Esophagus (tissue), 2 donors: ENCODE data around the gene PTGDR. TPM values are rescaled to one million over a fixed set of nuclear protein-coding genes. Genes with fewer than 3 reads are reported as not detected.
A peak's percentile ranks its signal among the peaks of the same experiment; 100 is the strongest.

Experiments
- H3K27ac ChIP-seq, 2 donors: one replicate each; pipeline ENCODE4 v1.5.1; 2013; ENCODE audit warnings: low read depth in 2 of 2, mild to moderate bottlenecking in 2 of 2, inconsistent platforms in 1 of 2, low read length in 1 of 2, moderate library complexity in 1 of 2
- H3K27me3 ChIP-seq, 2 donors: one replicate each; pipeline ENCODE4 v1.6.1; 2013; ENCODE audit warnings: low read length in 2 of 2, control low read depth in 1 of 2, mild to moderate bottlenecking in 1 of 2; ENCODE audit not compliant: insufficient read depth in 2 of 2, control insufficient read depth in 1 of 2
- H3K36me3 ChIP-seq, 2 donors: one replicate each; pipeline ENCODE4 v1.6.1; 2013; ENCODE audit warnings: low read length in 1 of 2; ENCODE audit not compliant: control insufficient read depth in 2 of 2, insufficient read depth in 2 of 2
- H3K4me1 ChIP-seq, 2 donors: one replicate each; pipeline ENCODE4 v1.6.1; 2013; ENCODE audit warnings: low read length in 1 of 2; ENCODE audit not compliant: control insufficient read depth in 2 of 2, insufficient read depth in 2 of 2
- H3K4me3 ChIP-seq, 2 donors: one replicate each; pipeline ENCODE4 v1.5.1; 2013; ENCODE audit warnings: low read length in 2 of 2, mild to moderate bottlenecking in 2 of 2, low read depth in 1 of 2, moderate library complexity in 1 of 2
- H3K9me3 ChIP-seq, 2 donors: one replicate each; pipeline ENCODE4 v1.6.1; 2013; ENCODE audit warnings: mild to moderate bottlenecking in 2 of 2, low read depth in 1 of 2, low read length in 1 of 2, moderate library complexity in 1 of 2; ENCODE audit not compliant: control insufficient read depth in 2 of 2, insufficient read depth in 1 of 2
- WGBS, 2 donors: extraction: QIAGEN DNeasy Blood & Tissue Kit; methylation state at CpG; one replicate each; pipeline ENCODE4 v1.1.7; 2013; 5-methylcytosine and 5-hydroxymethylcytosine counted together
- polyA plus RNA-seq, 2 donors: library from polyadenylated mRNA; stranded (reverse); fragments of 200-250 nt; gene quantifications; one replicate each; pipeline ENCODE4 v1.2.3, GENCODE V29; 2013
- donor health status: healthy with polysubstance abuse.
- donor health status: Bipolar disorder and iron deficiency.

Gene PTGDR
- polyA plus RNA-seq, 2 donors, result 0.07 to 0.08 TPM

DNA sequence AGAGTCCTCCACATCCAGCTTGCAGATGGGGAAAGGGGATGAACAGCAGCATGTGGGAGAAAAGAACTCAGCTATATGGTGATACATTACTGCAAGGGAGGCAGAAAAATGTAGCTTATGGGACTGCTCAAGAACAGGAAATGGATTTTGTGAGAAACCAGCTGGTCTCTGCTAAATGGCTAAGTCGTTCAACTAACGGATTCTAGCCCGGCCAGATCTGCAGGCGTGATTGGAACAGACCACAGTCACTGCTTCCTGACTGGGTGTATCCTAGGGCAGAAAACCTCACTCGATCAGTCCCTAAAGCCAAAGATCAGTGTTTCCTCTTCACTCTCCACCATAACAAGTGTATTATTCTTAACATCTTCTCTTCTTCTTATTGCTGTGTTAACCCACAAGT lies 8.1 kb upstream of the PTGDR start:
- no peaks in the 10 kb centered on the region for H3K9me3 ChIP-seq
- no peaks in the 10 kb centered on the region for H3K36me3 ChIP-seq
- H3K27me3 ChIP-seq, result no peaks in the 10 kb centered on the region
- no peak overlapping the region for H3K4me3 ChIP-seq
- 37 to 40% methylated on average over 5 of the region's 5 CpGs for WGBS, 2 donors
- H3K4me1 ChIP-seq, result no peaks in the 10 kb centered on the region
- H3K27ac ChIP-seq, result no peak overlapping the region

DNA sequence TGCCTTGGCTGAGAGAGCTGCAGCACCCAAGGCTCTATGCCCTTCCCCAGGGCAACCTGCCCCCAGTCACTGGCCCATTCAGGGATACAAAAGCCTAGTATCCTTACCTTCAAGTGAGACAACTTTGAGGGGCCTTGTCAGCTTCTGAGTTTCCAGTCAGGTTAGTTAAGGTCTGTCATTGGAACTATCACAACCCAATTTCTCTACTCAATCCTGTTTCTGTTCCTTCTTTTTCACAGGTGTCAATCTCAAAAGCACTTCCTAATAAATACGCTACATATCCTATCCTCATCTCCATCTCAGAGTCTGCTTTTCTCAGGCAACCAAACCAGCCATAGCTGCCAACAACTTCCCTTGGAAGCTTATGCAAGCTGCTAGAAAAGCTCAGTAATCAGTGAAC lies 4.9 kb upstream of the PTGDR start:
- Histone ChIP-seq H3K9me3 (no peaks in the 10 kb centered on the region), H3K27ac (no peak overlapping the region), H3K36me3 (no peaks in the 10 kb centered on the region), H3K4me1 (no peaks in the 10 kb centered on the region), H3K4me3 (no peak overlapping the region), H3K27me3 (no peaks in the 10 kb centered on the region)
- 82 to 83% methylated on average over 1 of the region's 1 CpG for WGBS, 2 donors

DNA sequence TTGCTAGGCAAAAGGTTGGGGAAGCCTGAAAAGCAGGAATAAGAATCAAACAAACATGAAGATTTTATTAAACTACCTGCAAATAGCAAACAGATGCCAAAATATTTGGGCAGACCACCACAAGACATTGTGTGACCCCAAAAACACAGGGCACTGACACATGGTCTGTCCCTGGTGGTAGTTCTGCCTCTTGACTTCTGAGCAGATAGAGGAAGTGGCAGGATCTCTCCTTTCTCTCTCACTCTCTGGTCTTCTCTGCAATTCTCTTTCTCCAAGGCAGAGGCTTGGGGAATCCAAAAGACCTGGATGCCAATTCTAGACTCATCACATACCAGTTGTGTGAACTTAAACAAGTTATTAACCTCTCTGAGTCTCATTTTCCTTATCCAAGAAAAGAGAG lies 4.3 kb upstream of the PTGDR start:
- Histone ChIP-seq H3K9me3 (no peaks in the 10 kb centered on the region), H3K4me1 (peaks cover 0 to 5% of the 10 kb centered on the region in 2 donors), H3K27me3 (peaks cover 3% of the 10 kb centered on the region in 2 donors), H3K4me3 (no peak overlapping the region), H3K27ac (no peak overlapping the region), H3K36me3 (no peaks in the 10 kb centered on the region)

DNA sequence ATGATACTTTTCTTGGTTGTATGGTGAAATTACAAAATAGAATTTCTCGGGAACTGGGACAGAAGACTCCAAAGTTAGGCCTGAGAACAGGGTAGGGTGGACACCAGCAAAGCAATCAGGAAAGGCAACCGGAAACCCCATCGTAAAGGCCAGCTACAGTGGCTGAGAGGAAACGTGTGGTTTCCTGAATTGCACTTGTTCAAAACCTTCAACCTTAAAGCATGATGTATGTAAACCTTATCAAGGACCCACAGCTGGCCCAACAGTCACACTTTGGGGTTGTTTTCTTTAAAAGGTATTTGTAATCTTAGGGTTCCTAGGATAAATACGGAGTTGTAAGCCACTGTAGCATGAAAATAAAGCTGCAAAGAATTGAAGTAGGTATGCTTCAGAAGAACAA lies 2.2 kb upstream of the PTGDR start:
- 54 to 71% methylated on average over 5 of the region's 5 CpGs for WGBS, 2 donors
- Histone ChIP-seq H3K36me3 (no peaks in the 10 kb centered on the region), H3K4me1 (peaks cover 0 to 9% of the 10 kb centered on the region in 2 donors), H3K27me3 (peaks cover 9 to 11% of the 10 kb centered on the region in 2 donors), H3K4me3 (no peak overlapping the region), H3K27ac (no peak overlapping the region), H3K9me3 (peaks cover 0 to 3% of the 10 kb centered on the region in 2 donors)

DNA sequence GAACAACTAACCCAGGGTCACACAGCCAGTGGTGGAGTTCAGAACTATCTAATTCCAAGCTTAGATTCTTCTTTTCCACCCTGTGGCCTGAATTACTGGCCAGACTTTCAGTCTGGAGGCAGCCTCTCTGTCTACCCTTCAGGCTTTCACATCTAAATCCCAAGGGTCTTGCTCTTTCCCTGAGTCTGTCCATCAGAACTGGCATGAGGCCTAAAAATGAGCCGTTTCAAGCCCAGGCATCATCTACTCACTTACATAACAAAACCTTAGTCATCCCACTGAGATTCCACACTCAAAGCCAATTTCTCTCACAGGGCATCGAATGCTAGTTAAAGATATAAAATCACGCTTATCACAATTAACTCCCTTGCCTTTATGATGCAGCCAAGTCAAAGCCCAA lies 1.3 kb upstream of the PTGDR start:
- no peak overlapping the region for H3K27ac ChIP-seq
- peaks cover 9 to 11% of the 10 kb centered on the region in 2 donors for H3K27me3 ChIP-seq
- H3K4me1 ChIP-seq, result peaks cover 0 to 9% of the 10 kb centered on the region in 2 donors
- WGBS, 2 donors, result 35 to 52% methylated on average over 3 of the region's 3 CpGs
- H3K4me3 ChIP-seq, result no peak overlapping the region
- peaks cover 0 to 3% of the 10 kb centered on the region in 2 donors for H3K9me3 ChIP-seq
- H3K36me3 ChIP-seq, result no peaks in the 10 kb centered on the region

DNA sequence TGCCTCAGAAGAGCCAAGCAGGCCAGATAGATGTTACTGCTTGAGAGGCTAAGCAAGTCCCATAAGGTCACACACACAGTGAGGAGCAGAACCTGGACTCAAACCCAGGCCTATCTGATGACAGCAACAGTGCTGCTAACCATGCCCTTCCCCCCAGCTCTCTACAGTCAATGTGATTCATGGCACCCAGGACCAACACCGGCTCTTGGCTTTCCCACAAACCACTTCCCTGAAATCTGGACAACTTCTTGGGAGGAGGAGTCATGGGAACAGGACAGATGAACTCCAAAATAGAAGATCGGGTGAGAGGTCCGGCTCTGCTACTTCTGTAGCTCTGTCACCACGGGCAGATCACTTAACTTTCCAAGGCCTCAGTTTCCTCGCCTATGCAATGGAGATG lies 716 bp upstream of the PTGDR start:
- Histone ChIP-seq H3K27me3 (peaks cover 9 to 11% of the 10 kb centered on the region in 2 donors), H3K4me1 (peaks cover 0 to 9% of the 10 kb centered on the region in 2 donors), H3K27ac (no peak overlapping the region), H3K4me3 (no peak overlapping the region), H3K9me3 (peaks cover 0 to 3% of the 10 kb centered on the region in 2 donors), H3K36me3 (no peaks in the 10 kb centered on the region)
- 78 to 81% methylated on average over 5 of the region's 5 CpGs for WGBS, 2 donors

DNA sequence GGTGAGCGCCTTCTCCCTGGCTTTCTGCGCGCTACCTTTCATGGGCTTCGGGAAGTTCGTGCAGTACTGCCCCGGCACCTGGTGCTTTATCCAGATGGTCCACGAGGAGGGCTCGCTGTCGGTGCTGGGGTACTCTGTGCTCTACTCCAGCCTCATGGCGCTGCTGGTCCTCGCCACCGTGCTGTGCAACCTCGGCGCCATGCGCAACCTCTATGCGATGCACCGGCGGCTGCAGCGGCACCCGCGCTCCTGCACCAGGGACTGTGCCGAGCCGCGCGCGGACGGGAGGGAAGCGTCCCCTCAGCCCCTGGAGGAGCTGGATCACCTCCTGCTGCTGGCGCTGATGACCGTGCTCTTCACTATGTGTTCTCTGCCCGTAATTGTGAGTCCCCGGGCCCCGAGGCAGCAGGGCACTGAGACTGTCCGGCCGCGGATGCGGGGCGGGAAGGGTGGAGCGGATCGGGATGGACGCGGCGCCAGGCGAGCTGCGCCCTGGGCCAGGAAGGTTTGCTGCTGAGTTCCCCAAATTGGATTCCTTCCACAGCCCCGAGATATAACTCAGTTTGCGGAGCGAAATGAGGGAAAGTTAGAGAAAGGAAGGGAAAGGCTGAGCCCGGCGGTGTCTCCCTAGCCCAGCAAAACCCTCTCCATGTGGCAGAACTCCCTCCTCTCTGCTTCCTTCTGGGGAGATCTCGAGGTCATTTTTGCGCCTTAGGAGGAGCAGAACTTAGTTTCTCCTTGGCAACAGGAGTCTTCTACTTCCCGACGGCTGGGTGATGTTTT lies 972 bp downstream of the PTGDR start:
- peak overlapping the region; percentile 23 to 51 for H3K4me3 ChIP-seq
- peaks cover 0 to 9% of the 10 kb centered on the region in 2 donors for H3K4me1 ChIP-seq
- peaks cover 9 to 11% of the 10 kb centered on the region in 2 donors for H3K27me3 ChIP-seq
- WGBS, 2 donors, result 2% methylated on average over 51 to 54 of the region's 54 CpGs
- no peak overlapping the region for H3K27ac ChIP-seq
- H3K9me3 ChIP-seq, result peaks cover 0 to 3% of the 10 kb centered on the region in 2 donors
- H3K36me3 ChIP-seq, result no peaks in the 10 kb centered on the region

DNA sequence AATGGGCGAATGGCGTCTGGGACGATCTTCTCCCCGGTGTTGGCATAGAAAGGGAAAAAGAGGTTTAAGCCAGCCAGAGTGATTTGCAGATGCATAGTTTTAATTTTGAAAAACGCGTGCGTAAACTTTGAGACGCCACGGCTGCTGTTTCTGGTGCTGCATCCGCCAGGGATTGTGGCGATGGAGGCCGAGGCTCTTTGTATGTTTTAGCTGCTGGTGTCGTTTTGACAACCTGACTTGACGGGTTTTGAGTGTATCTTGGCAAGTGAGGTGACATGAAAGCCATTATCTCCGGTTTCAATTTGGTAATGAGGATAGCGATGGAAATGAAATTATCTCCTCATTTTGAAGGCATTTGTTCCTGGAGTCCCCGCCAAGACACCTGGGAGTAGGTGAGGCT lies 1.6 kb downstream of the PTGDR start:
- Histone ChIP-seq H3K4me1 (peaks cover 0 to 9% of the 10 kb centered on the region in 2 donors), H3K27me3 (peaks cover 9 to 11% of the 10 kb centered on the region in 2 donors), H3K27ac (no peak overlapping the region), H3K4me3 (peak overlapping the region; percentile 23 to 51), H3K9me3 (peaks cover 0 to 3% of the 10 kb centered on the region in 2 donors), H3K36me3 (no peaks in the 10 kb centered on the region)
- 25 to 40% methylated on average over 17 of the region's 17 CpGs for WGBS, 2 donors

DNA sequence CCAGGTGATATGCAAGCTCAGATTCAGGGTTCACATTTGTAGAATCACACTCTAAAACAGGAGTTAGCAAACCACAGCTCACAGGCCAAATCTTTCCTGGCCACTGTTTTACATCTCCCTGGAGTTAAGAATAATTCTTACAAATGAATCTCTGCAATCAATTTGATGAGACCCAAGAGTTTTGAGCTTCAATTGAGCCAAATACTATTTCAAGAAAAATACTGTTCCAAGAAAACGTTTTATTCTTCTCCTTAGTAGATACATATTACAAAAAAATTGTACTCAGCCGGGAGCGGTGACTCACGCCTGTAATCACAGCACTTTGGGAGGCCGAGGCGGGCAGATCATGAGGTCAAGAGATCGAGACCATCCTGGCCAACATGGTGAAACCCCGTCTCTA lies 2.5 kb downstream of the PTGDR start:
- Histone ChIP-seq H3K4me3 (no peak overlapping the region), H3K27me3 (peaks cover 9 to 11% of the 10 kb centered on the region in 2 donors)
- 72 to 74% methylated on average over 8 of the region's 8 CpGs for WGBS, 2 donors

DNA sequence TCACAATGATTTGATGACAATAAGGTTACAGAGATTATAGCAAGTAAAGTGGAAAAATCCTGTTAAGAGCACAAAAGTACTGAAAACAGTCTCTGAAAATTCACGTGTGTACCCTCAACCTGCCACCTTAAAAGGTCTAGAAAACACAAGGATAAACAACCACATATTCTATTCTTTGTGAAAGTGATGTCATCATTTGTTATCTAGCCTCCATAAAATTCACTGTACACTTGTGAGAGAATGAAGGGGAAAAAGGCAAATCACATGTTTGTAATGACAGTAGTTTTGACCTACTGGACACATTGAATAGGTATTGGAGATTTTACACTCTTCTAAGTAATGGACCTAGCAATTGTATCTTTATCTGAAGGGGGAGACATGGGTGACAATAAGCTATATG lies 4.0 kb downstream of the PTGDR start:
- H3K4me1 ChIP-seq, result peaks cover 0 to 9% of the 10 kb centered on the region in 2 donors
- H3K4me3 ChIP-seq, result no peak overlapping the region
- no peaks in the 10 kb centered on the region for H3K36me3 ChIP-seq
- peaks cover 0 to 3% of the 10 kb centered on the region in 2 donors for H3K9me3 ChIP-seq
- H3K27me3 ChIP-seq, result peaks cover 9 to 11% of the 10 kb centered on the region in 2 donors
- no peak overlapping the region for H3K27ac ChIP-seq
- WGBS, 2 donors, result 82 to 85% methylated on average over 1 of the region's 1 CpG

More for the DNA sequence above, 2.5 kb downstream of the PTGDR start:
- Histone ChIP-seq H3K27ac (no peak overlapping the region), H3K9me3 (peaks cover 0 to 3% of the 10 kb centered on the region in 2 donors), H3K4me1 (peaks cover 0 to 9% of the 10 kb centered on the region in 2 donors), H3K36me3 (no peaks in the 10 kb centered on the region)
